Measurements from ENCODE around the gene SEC61B. TPM values are rescaled to one million over a fixed set of nuclear protein-coding genes. Genes with fewer than 3 reads are reported as not detected.

The SEC61B gene
- total RNA-seq, 4 donors from 2014 or later, result 12.8 to 244 (median 70.1) TPM

- H3K36me3 ChIP-seq, result no peaks in the 10 kb centered on the region
- H3K9me3 ChIP-seq, result no peaks in the 10 kb centered on the region
- no peak for DNase-seq
- no peak overlapping the region for H3K27ac ChIP-seq
- H3K4me3 ChIP-seq, result no peak overlapping the region
- H3K4me1 ChIP-seq, result no peaks in the 10 kb centered on the region
- TF ChIP-seq, protein P1, sequence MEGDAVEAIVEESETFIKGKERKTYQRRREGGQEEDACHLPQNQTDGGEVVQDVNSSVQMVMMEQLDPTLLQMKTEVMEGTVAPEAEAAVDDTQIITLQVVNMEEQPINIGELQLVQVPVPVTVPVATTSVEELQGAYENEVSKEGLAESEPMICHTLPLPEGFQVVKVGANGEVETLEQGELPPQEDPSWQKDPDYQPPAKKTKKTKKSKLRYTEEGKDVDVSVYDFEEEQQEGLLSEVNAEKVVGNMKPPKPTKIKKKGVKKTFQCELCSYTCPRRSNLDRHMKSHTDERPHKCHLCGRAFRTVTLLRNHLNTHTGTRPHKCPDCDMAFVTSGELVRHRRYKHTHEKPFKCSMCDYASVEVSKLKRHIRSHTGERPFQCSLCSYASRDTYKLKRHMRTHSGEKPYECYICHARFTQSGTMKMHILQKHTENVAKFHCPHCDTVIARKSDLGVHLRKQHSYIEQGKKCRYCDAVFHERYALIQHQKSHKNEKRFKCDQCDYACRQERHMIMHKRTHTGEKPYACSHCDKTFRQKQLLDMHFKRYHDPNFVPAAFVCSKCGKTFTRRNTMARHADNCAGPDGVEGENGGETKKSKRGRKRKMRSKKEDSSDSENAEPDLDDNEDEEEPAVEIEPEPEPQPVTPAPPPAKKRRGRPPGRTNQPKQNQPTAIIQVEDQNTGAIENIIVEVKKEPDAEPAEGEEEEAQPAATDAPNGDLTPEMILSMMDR (IDR thresholded peaks at IDR 0.05), result no peak
- TF ChIP-seq POLR2A (IDR thresholded peaks at IDR 0.05), result no peak
- intact Hi-C loops (cut with DNase I; ENCODE audit: low total_unique reads), result no loop called here
- no peaks in the 10 kb centered on the region for H3K27me3 ChIP-seq
These were observed 22.0 kb upstream of the SEC61B start for GRCh38 chr9:99199938-99200539.

GRCh38 chr9:99201603-99202002, 20.5 kb upstream of the SEC61B start:
- Histone ChIP-seq H3K4me1 (no peaks in the 10 kb centered on the region), H3K27me3 (no peaks in the 10 kb centered on the region), H3K36me3 (no peaks in the 10 kb centered on the region), H3K27ac (no peak overlapping the region), H3K9me3 (no peaks in the 10 kb centered on the region), H3K4me3 (no peak overlapping the region)
- DNase-seq, result no peak
- TF ChIP-seq, protein P1 (IDR thresholded peaks at IDR 0.05), result no peak
- TF ChIP-seq POLR2A (IDR thresholded peaks at IDR 0.05), result no peak
- intact Hi-C loops (cut with DNase I; ENCODE audit: low total_unique reads), result no loop called here

- H3K9me3 ChIP-seq, result peaks cover 0 to 7% of the 10 kb centered on the region in 2 donors
- intact Hi-C loops (cut with DNase I; ENCODE audit: low total_unique reads), result no loop called here
- no peaks in the 10 kb centered on the region for H3K27me3 ChIP-seq
- TF ChIP-seq, protein P1 (IDR thresholded peaks at IDR 0.05), result no peak
- TF ChIP-seq POLR2A (IDR thresholded peaks at IDR 0.05), result no peak
- no peaks in the 10 kb centered on the region for H3K4me1 ChIP-seq
- H3K36me3 ChIP-seq, result no peaks in the 10 kb centered on the region
- no peak for DNase-seq
- no peak overlapping the region for H3K4me3 ChIP-seq
- H3K27ac ChIP-seq, result no peak overlapping the region
These were observed 11.5 kb upstream of the SEC61B start for GRCh38 chr9:99210572-99210971.

DNA sequence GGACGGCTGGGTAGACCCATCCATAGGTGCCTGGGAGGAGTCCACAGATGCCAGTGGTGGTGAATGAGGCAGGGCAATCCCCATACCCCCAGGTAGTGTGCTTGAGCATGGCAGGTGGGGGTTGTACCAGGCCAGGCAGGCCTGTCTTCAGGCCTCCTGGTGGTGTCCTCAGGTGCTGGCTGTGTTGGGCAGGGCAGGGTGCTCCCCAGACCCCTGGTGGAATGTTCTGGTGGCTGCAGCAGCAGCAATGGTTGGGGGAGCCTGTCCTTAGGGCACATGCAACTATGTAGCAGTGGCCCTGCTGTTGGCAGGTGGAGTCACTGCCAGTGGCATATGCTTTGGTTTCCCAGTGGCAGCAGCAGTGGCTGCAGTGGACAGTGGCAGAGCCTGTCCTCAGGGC, 10.3 kb upstream of the SEC61B start:
- H3K4me1 ChIP-seq, result no peaks in the 10 kb centered on the region
- H3K9me3 ChIP-seq, result peaks cover 0 to 7% of the 10 kb centered on the region in 2 donors
- H3K27me3 ChIP-seq, result no peaks in the 10 kb centered on the region
- no peak for DNase-seq
- intact Hi-C loops (cut with DNase I; ENCODE audit: low total_unique reads), result no loop called here
- H3K36me3 ChIP-seq, result no peaks in the 10 kb centered on the region
- H3K27ac ChIP-seq, result no peak overlapping the region
- H3K4me3 ChIP-seq, result no peak overlapping the region
- no peak for TF ChIP-seq POLR2A (IDR thresholded peaks at IDR 0.05)
- TF ChIP-seq, protein P1 (IDR thresholded peaks at IDR 0.05), result no peak

DNA sequence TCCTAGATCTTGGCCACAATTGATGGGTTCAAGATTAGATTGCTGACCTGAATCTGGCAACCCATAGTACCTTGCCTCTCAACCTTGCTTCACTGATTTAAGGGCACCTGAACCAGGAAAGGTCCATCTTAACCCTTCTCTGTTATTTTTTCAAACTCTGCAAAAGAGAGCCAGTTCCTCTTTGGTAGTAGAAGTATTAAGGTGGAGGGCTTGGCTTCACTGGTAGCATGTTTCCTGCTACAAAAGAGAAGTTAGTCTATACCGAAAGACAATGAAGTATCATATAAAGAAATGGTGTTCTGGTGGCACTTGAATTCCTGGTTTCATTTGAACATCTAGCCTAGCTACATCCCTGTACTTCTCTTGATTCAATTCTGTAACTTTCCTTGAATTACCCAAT, 8.9 kb upstream of the SEC61B start:
- Histone ChIP-seq H3K4me3 (no peak overlapping the region), H3K36me3 (no peaks in the 10 kb centered on the region), H3K27ac (no peak overlapping the region), H3K9me3 (peaks cover 0 to 7% of the 10 kb centered on the region in 2 donors), H3K27me3 (no peaks in the 10 kb centered on the region), H3K4me1 (no peaks in the 10 kb centered on the region)
- DNase-seq, result no peak
- TF ChIP-seq, protein P1 (IDR thresholded peaks at IDR 0.05), result no peak
- no peak for TF ChIP-seq POLR2A (IDR thresholded peaks at IDR 0.05)
- intact Hi-C loops (cut with DNase I; ENCODE audit: low total_unique reads), result no loop called here

Measured in uterus (tissue), 4 donors.